ENCODE data around the gene SECISBP2L.
"Not testable (repeated sequence)": the region's sequence is repeated elsewhere in the genome, so short reads cannot be mapped to it uniquely, and the experiment has no call there.

The SECISBP2L gene

GRCh38 chr15:48996276-48996675, 50.0 kb downstream of the SECISBP2L start:
- DNase-seq, result no peak

DNA sequence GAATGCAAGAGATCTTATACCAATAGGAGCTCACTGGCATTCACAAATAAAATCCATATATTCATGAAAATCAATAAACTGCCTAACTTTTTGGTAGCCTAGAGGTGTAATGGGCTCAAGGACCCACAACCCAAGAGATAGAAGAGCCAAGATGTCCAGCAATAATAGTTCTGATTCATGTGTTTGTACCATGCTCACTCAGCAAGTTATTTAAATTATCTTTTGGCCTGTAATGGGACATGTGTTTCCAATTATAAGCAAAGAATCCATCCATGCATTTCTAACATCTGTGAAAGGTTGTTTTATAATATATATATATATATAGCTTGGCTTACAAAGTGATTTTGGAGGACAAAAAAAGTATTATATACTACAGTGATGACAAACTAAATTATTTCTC, 52.9 kb downstream of the SECISBP2L start:
- DNase-seq, result no peak

GRCh38 chr15:48992545-48992944, 53.7 kb downstream of the SECISBP2L start:
- no peak for DNase-seq

- no peak for DNase-seq
Observed at GRCh38 chr15:48992096-48992495, 54.1 kb downstream of the SECISBP2L start.

GRCh38 chr15:48989170-48989569, 57.1 kb downstream of the SECISBP2L start:
- DNase-seq, result no peak

DNA sequence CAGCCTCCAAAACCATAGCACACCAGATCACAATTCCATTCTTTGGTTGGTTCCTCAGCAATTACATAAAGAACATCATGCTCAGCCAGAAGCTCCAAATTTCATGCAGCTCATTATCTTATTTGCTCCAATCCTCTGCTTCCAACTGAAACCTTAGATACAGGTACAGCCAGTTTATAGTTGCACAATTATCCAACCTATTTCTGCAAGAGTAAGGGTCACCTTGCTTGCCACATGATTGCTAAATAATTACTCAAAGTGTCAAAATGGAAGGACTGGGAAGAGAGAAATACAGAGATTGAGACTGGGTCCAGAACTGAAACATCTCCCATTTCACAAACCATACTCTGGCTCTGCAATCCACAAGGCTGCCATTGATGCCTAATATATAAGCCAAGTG, 59.1 kb downstream of the SECISBP2L start:
- no peak for DNase-seq

- DNase-seq, result no peak
Observed at GRCh38 chr15:48986240-48986639, 60.0 kb downstream of the SECISBP2L start.

GRCh38 chr15:48985516-48985915, 60.7 kb downstream of the SECISBP2L start:
- DNase-seq, result no peak

DNA sequence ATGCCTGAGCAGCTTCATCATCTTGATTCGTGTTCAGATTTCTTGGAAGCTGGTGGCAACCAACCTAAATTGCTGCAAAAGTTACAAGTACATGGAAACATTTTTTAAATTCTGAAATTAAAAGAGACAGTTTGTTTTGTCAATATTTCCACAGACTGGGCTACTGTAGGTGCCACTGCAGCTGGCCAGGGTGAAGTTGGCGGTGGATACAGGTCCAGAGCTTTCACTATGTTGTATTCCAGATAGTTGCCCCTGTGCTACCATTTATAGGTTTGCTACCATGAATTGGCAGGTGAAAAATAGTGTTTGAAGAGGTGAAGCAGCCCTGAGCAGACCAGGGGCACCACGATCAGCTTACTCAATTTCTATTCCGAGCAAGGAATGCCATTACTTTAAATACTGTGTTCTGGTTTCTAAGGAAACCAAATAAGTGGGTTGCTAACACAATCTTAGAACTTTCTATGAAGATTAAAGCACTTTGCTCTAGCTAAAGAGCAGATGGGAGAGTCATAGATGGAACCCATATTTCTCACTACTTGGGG, 61.4 kb downstream of the SECISBP2L start:
- DNase-seq, result no peak

- DNase-seq, result no peak
Observed at GRCh38 chr15:48984021-48984710, 62.1 kb downstream of the SECISBP2L start.

- DNase-seq, result no peak
Observed at GRCh38 chr15:48983300-48983699, 62.9 kb downstream of the SECISBP2L start.

DNA sequence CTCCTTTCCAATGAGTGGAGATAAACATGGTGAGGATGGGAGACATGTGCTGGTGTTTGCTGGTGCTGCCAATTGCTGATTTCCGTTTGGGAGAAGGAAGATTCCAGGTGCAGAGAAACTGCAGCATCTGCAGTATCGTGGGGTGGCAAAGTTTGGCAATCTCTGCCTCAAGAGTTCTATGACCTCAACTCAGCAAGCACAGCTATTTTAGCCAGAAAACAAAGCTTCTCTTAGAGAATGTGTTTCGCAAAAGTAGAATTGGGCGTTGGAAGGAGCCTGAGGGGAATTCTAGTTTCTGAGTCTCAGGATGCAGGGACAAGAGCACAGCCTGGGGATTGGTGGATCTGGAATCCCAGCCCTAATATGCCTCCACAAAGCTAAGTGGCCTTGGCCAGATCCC, 64.3 kb downstream of the SECISBP2L start:
- DNase-seq, result no peak

- DNase-seq, result no peak
Observed at GRCh38 chr15:48978638-48979037, 67.6 kb downstream of the SECISBP2L start.

- DNase-seq, result no peak
Observed at GRCh38 chr15:48976444-48977088, 69.7 kb downstream of the SECISBP2L start.

- peak; percentile 39 for DNase-seq
Observed at GRCh38 chr15:48975472-48976419, 70.5 kb downstream of the SECISBP2L start.

- no peak for DNase-seq
Observed at GRCh38 chr15:48974882-48975281, 71.4 kb downstream of the SECISBP2L start.

DNA sequence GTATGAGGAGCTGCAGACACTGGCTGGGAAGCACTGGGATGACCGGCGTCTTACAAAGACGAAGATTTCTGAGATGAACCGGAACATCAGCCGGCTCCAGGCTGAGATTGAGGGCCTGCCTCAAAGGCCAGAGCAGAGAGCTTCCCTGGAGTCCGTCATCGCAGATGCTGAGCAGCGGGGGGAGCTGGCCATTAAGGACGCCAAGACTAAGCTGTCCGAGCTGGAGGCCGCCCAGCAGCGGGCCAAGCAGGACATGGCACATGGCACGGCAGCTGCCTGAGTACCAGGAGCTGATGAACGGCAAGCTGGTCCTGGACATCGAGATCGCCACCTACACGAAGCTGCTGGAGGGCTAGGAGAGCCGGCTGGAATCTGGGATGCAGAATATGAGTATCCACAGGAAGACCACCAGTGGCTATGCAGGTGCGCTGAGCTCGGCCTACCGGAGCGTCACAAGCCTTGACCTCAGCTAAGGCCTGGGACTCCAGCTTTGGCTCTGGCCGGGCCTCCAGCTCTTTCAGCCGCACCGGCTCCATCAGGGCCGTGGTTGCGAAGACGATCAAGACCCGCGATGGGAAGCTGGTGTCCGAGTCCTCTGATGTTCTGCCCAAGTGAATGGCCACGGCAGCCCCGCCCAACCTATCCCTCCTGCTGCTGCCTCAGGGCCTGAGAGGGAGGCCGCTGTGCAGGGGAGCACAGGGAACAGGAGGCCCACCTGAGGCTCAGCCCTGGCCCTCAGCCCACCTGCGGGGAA, 73.3 kb downstream of the SECISBP2L start:
- no peak for DNase-seq

- not testable (repeated sequence) for DNase-seq
Observed at GRCh38 chr15:48970926-48971325, 75.3 kb downstream of the SECISBP2L start.

GRCh38 chr15:48968066-48968465, 78.2 kb downstream of the SECISBP2L start:
- DNase-seq, result no peak

GRCh38 chr15:48967336-48967735, 78.9 kb downstream of the SECISBP2L start:
- DNase-seq, result no peak

GRCh38 chr15:48966595-48967301, 79.5 kb downstream of the SECISBP2L start:
- DNase-seq, result no peak

DNA sequence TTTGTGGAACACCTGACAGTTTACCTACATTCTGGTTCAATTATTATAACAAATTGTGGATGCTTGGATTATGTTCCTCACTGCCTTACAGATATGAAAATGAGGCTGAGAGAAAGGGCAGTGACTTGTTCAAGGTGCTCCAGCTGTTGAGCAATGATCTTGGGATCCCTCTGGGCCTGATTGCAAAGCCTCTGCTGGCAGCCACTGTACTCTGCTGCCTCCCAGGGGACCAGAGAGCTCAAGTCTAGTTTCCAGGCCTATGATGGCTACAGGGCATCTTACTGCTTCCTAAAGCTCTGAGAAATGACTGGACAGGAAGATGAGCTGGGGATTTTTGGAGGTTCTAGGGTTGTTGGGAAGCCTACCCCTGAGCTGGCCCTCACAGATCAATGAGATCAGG, 80.3 kb downstream of the SECISBP2L start:
- no peak for DNase-seq

All from effector CD8-positive, alpha-beta T cell (primary cell).